GM18873 (cell line): Measurements from ENCODE around the gene VRK2.
"Not testable (repeated sequence)": the region's sequence is repeated elsewhere in the genome, so short reads cannot be mapped to it uniquely, and the experiment has no call there.

Source experiments
- ATAC-seq: cut with Tn5 transposase; IDR thresholded peaks from one replicate; pipeline ENCODE4 v1.9.1; 2021; ENCODE audit warnings: mild to moderate bottlenecking, moderate library complexity, moderate number of reproducible peaks; ENCODE audit not compliant: unreplicated experiment, low FRiP score

Gene VRK2

GRCh38 chr2:58156780-58157179, 110.2 kb downstream of the VRK2 start:
- no peak for ATAC-seq

GRCh38 chr2:58157754-58158153, 111.1 kb downstream of the VRK2 start:
- ATAC-seq: no peak

GRCh38 chr2:58158481-58158880, 111.9 kb downstream of the VRK2 start:
- ATAC-seq: no peak

DNA sequence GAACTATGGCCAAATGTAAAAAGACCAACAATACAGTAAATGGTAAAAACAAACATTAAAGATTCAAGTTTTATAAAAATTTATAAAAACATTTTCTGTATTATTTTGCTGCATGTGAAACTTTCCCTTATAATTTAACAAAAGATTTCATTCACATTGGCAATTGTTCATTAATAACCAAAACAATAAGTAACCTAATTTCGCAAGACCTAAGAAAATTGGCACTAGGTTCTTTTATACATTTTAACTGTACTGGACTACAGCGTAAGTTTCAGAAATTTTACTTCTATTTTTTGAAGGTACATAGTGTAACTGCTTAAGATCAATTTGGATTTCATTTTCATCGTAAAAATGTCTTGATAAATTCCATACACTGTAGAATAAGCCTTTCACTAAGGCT, 117.3 kb downstream of the VRK2 start:
- no peak for ATAC-seq

- ATAC-seq: not testable (repeated sequence)
Measured at GRCh38 chr2:58168130-58168529, 121.5 kb downstream of the VRK2 start.

- ATAC-seq: not testable (repeated sequence)
Measured at GRCh38 chr2:58169845-58170244, 123.2 kb downstream of the VRK2 start.

DNA sequence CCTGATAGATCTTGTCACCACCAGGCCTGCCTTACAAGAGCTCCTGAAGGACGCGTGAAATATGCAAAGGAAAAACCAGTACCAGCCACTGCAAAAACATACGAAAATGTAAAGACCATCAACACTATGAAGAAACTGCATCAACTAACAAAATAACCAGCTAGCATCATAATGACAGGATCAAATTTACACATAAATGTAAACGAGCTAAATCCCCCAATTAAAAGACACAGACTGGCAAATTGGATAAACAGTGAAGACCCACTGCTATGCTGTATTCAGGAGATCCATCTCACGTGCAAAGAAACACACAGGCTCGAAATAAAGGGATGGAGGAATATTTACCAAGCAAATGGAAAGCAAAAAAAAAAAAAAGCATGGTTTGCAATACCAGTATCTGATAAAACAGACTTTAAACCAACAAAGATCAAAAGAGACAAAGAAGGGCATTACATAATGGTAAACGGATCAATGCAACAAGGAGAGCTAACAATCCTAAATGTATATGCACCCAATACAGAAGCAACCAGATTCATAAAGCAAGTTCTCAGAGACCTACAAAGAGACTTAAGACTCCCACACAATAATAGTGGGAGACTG, 123.8 kb downstream of the VRK2 start:
- ATAC-seq: not testable (repeated sequence)

DNA sequence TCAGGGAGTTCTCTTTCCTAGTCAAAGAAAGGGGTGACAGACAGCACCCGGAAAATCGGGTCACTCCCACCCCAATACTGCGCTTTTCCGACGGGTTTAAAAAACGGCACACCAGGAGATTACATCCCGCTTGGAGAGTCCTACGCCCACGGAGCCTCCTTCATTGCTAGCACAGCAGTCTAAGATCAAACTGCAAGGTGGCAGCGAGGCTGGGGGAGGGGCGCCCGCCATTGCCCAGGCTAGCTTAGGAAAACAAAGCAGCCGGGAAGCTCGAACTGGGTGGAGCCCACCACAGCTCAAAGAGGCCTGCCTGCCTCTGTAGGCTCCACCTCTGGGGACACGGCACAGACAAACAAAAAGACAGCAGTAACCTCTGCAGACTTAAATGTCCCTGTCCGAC, 125.2 kb downstream of the VRK2 start:
- ATAC-seq: not testable (repeated sequence)

DNA sequence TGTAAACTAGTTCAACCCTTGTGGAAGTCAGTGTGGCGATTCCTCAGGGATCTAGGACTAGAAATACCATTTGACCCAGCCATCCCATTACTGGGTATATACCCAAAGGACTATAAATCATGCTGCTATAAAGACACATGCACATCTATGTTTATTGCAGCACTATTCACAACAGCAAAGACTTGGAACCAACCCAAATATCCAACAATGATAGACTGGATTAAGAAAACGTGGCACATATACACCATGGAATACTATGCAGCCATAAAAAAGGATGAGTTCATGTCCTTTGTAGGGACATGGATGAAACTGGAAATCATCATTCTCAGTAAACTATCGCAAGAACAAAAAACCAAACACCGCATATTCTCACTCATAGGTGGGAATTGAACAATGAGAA, 130.6 kb downstream of the VRK2 start:
- not testable (repeated sequence) for ATAC-seq

DNA sequence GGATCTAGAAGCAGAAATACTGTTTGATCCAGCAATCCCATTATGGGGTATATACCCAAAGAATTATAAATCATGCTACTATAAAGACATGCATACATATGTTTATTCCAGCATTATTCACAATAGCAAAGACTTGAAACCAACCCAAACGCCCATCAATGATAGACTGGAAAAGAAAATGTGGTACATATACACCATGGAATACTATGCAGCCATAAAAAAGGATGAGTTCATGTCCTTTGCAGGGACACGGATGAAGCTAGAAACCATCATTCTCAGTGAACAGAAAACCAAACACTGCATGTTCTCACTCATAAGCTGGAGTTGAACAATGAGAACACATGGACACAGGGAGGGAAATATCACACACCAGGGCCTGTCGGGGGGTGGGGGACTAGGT, 133.6 kb downstream of the VRK2 start:
- ATAC-seq: not testable (repeated sequence)

DNA sequence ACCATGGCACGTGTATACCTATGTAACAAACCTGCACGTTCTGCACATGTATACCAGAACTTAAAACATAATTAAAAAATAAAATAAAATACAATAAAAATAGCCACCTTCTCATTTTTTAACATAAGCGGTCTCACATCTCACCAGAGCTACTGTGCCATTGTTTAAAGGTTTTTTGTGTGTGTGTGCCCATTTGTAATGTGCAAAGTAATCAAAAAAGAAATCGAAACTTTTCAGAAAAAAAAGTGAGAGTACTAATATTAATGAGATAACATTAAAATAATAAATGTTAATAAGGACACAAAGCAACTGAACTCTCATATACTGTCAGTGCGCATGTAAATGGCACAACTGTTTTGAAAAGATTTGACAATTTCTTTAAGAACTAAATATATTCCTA, 134.0 kb downstream of the VRK2 start:
- no peak for ATAC-seq

DNA sequence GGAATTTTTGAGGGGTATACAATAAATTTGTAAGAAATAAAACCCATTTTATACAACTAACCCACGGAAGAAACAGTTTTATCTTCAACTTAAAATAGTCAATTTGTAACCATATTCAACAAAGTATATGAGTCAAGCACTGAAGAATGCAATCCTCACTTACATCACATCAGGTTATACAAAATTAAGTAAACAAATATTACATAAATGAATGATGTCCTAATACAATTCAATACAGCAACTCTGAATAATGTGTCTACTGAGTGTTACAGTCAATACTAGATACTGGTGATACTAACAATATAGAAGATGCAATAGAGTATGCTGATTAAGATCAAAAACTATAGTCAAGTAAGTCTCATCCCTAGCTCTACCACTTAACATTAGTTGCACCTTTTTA, 135.9 kb downstream of the VRK2 start:
- no peak for ATAC-seq

- ATAC-seq: no peak
Measured at GRCh38 chr2:58186501-58186900, 139.9 kb downstream of the VRK2 start.

GRCh38 chr2:58187022-58187421, 140.4 kb downstream of the VRK2 start:
- ATAC-seq: not testable (repeated sequence)

DNA sequence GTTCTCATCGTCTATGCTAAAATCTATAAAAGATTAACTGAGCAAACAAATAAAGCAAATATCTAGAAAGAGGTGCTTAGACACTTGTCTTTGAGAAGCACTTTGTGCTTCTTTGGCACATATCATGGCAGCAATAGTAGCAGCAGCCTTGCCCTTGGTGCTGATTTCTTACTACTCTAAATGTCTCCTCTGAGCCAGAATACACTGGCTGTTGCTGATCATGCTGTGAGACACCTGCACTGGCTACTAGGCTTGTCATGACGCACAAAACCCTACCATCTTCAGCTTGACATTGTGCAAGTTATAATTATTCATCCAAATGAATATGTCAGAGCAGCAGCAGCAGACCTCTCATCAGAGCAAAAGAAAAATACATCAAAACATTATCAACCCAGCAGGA, 147.9 kb downstream of the VRK2 start:
- no peak for ATAC-seq

GRCh38 chr2:58195662-58196061, 149.1 kb downstream of the VRK2 start:
- ATAC-seq: no peak

DNA sequence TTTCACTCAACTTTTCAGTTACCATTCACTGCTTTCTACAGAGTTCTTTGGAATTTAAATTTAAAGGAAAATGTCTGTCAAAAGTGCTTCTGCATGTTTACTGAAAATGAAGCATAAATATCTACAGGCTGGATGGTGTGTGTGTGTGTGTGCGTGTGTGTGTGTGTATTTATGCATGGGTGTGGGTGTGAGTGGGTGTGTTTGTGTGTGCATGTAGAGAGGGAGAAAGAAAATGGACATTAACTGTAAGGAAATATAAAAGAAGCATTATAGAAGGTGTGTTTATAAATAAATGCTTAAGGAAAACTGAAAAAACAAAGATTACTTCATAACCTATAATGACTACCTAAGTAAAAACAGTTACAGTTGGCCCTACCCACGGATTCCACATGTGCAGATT, 151.3 kb downstream of the VRK2 start:
- ATAC-seq: no peak

GRCh38 chr2:58202404-58202803, 155.8 kb downstream of the VRK2 start:
- no peak for ATAC-seq

DNA sequence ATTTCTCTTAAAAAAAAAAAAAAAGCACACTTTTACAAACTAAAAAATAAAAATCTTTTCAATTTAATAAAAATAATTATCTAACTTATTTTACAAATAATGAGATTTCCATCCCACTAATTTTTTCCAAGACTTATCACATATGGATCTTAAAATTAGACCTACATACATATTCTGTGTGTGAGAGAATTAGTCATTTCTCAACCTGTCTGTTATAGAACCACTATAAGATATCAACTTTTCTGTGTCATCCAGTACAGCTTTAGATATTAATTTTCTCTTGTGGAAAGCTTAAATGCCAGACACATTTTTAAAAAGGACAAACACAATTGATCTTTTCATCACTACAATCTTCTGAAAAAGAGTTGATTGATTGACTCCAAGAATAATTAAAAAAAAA, 156.4 kb downstream of the VRK2 start:
- no peak for ATAC-seq

GRCh38 chr2:58204195-58204959, 157.8 kb downstream of the VRK2 start:
- no peak for ATAC-seq

DNA sequence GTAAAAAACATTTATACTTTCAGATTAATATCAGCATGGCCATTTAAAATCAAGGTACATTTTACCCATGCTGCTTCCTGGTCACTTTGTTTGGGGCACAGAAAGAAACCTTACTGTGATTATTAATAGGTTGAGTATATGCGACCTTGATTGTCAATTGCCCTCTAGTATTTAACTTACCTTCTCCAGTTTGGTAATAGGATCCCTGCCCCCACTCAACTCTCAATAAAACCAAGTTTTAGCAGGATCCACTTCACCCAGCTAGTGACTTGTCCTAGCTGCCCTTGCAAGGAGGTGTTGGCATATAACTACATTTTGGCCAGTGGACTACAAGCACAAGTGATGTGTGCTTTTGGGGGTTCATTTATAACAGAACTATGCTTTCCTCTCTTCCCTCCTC, 160.2 kb downstream of the VRK2 start:
- no peak for ATAC-seq

DNA sequence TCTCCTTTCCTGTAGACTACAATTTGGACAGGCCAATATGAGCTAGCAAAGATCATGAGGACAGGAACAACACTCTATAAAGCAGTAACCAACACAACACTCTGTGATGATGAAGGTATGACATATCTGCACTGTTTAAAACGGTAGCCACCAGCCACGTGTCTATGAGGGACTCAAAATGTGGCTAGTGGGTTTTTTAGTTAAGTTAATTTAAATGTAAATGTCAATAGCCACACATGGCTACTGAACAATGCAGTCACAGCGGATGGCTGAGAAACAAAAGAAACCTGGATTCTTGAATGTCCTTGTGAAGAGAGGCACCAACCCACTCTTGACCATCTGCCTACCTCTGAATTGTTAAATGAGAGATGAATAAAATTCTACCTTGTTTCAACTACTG, 160.6 kb downstream of the VRK2 start:
- ATAC-seq: no peak
